Measurements from ENCODE around the gene KAT8. TPM values are rescaled to one million over a fixed set of nuclear protein-coding genes. Genes with fewer than 3 reads are reported as not detected.

KAT8 gene
- total and polyA plus RNA-seq, 2 of the 4 experiments (the other 2 are of a cell fraction), result 19.4 to 27.4 TPM

- TF ChIP-seq MAZ (IDR thresholded peaks at IDR 0.05; ENCODE audit: borderline replicate concordance, low read depth, low read length), result peak; percentile 41; the same call in 1 of the 2 replicates
- TF ChIP-seq RCOR1 (IDR thresholded peaks at IDR 0.05; ENCODE audit: insufficient replicate concordance, low read length), result no peak
Measured at GRCh38 chr16:31094424-31095120, 22.9 kb upstream of the KAT8 start, which contains the start of gene VKORC1 (continued).

- Histone ChIP-seq H2BK5ac (ENCODE audit: low read depth, low read length, poor library complexity, severe bottlenecking) (no peak overlapping the region), H2BK120ac (ENCODE audit: low read depth, low read length) (no peak overlapping the region), H2AFZ (replicated peaks; ENCODE audit: low read length, poor library complexity) (peak overlapping the region; percentile 4), H2BK20ac (ENCODE audit: low read depth, low read length) (peak overlapping the region; percentile 1), H3K36me3 (ENCODE audit: control insufficient read depth, insufficient read depth, low read length) (no peaks in the 10 kb centered on the region), H3K4me2 (ENCODE audit: low read depth, low read length) (no peak overlapping the region), H3K9me3 (ENCODE audit: control insufficient read depth, insufficient read depth, low read length) (peaks cover 4% of the 10 kb centered on the region), H4K8ac (ENCODE audit: low read depth in 2 of 2, low read length in 2 of 2) (no peak overlapping the region), H3K79me1 (ENCODE audit: low read depth in 1 of 2, low read length in 2 of 2) (0 out of 4 replicates have a peak, but pooled peaks cover 0 to 7% of the 10 kb centered on the region in 2 experiments), H2BK15ac (ENCODE audit: low read depth, low read length) (no peak overlapping the region), H3K4ac (ENCODE audit: low read depth, low read length) (no peak overlapping the region), H3K27ac (ENCODE audit: insufficient read depth, low read length) (no peak overlapping the region), H3K18ac (ENCODE audit: low read depth, low read length) (no peak overlapping the region), H3K9me1 (ENCODE audit: insufficient read depth, low read length) (peaks cover 8% of the 10 kb centered on the region; the same call in 1 of the 2 replicates), H4K91ac (ENCODE audit: insufficient read depth, low read depth, low read length) (no peak overlapping the region), H3K27me3 (ENCODE audit: control insufficient read depth, insufficient read depth, low read length) (no peaks in the 10 kb centered on the region), H3K14ac (replicated peaks; ENCODE audit: low read depth, low read length) (no peak overlapping the region), H2AK9ac (replicated peaks; ENCODE audit: low read depth, low read length, poor library complexity) (no peak overlapping the region), H3K23ac (ENCODE audit: low read depth, low read length) (no peak overlapping the region), H3K4me1 (ENCODE audit: control insufficient read depth, insufficient read depth, low read length) (no peaks in the 10 kb centered on the region), H3K9ac (ENCODE audit: low read depth, low read length) (no peak overlapping the region), H4K5ac (ENCODE audit: low read depth, low read length) (no peak overlapping the region), H2AK5ac (ENCODE audit: low read depth, low read length) (peak overlapping the region; percentile 43; the same call in 1 of the 2 replicates), H3K4me3 (ENCODE audit: insufficient read depth, low read depth, low read length) (no peak overlapping the region), H3K56ac (ENCODE audit: extremely low read depth, insufficient read depth, low read length) (no peak overlapping the region), H4K20me1 (ENCODE audit: insufficient read depth, low read length) (no peaks in the 10 kb centered on the region)
- ChIA-PET CTCF (interaction anchor here (0.6 to 1.6 kb wide), 4 partner anchors 14 to 567 kb away, joined by 3 to 4 read pairs (median 4); partner anchors contain the start of gene KAT8), POLR2A (ENCODE audit: unreplicated experiment) (no interaction called here)
- TF ChIP-seq BHLHE40 (IDR thresholded peaks at IDR 0.05; ENCODE audit: low read depth, low read length), result no peak
- TF ChIP-seq ELK1 (IDR thresholded peaks at IDR 0.05; ENCODE audit: borderline replicate concordance, low read depth, low read length), result no peak
- peak; percentile 16; the same call in 1 of the 2 replicates for TF ChIP-seq NFE2L2 (IDR thresholded peaks at IDR 0.05; ENCODE audit: low read depth, low read length)
- TF ChIP-seq MAFK (IDR thresholded peaks at IDR 0.05; ENCODE audit: low read depth, low read length), result no peak
- no peak for TF ChIP-seq FOS (IDR thresholded peaks at IDR 0.05; ENCODE audit: low read depth, low read length)
- no peak for TF ChIP-seq USF2 (IDR thresholded peaks at IDR 0.05; ENCODE audit: low read depth, low read length)
- intact Hi-C loops (cut with micrococcal nuclease), result no loop called here
- in situ Hi-C loops (cut with MboI; ENCODE audit: low sequenced_read_pairs), result no loop called here
- WGBS, 2 experiments (ENCODE audit: extremely low coverage in 2 of 2, insufficient read length in 1 of 2), result 33% methylated on average over 2 of the region's 4 CpGs; no CpG with 5 or more reads in 1 of the 2 experiments
- no TSS peak for BruUV-seq (replicated peaks)
- DNase-seq (peak; percentile 82), ATAC-seq (ENCODE audit: low read depth) (peak; percentile 60)
- dilution Hi-C loops (cut with HindIII; ENCODE audit: low sequenced_read_pairs, unreplicated experiment), result no loop called here
Measured at GRCh38 chr16:31099860-31100638, 17.4 kb upstream of the KAT8 start.
